Calu3 (cell line): ENCODE results near the gene RPL7L1. TPM values are rescaled to one million over a fixed set of nuclear protein-coding genes. Genes with fewer than 3 reads are reported as not detected.

ENCODE experiments used
- BruUV-seq: library from RNA; stranded (reverse); fragments of 400-500 nt; replicated peaks from 2 replicates; lab custom pipeline; 2021; lab: Mats Ljungman, UMichigan
- CTCF ChIA-PET: fragments of 300-600 bp; sonication (Branson Sonifier 250); formaldehyde crosslinking; loops from one replicate; lab custom pipeline; 2022; ENCODE audit warnings: antibody characterized with exemption; lab: Charles Lee
- DNase-seq: peaks from one replicate; pipeline ENCODE4 v3.0.0; 2022
- H3K27ac Mint-ChIP-seq: one replicate; pipeline ENCODE4 v1.8.0; 2022; ENCODE audit warnings: mixed read lengths; ENCODE audit not compliant: unreplicated experiment
- H3K27me3 Mint-ChIP-seq: one replicate; pipeline ENCODE4 v1.8.0; 2022; ENCODE audit warnings: mixed read lengths; ENCODE audit not compliant: unreplicated experiment
- H3K36me3 Mint-ChIP-seq: one replicate; pipeline ENCODE4 v1.8.0; 2022; ENCODE audit warnings: mild to moderate bottlenecking, moderate library complexity, mixed read lengths; ENCODE audit not compliant: insufficient read depth, unreplicated experiment
- H3K4me1 Mint-ChIP-seq: one replicate; pipeline ENCODE4 v1.8.0; 2022; ENCODE audit warnings: mild to moderate bottlenecking, low read depth, mixed read lengths; ENCODE audit not compliant: unreplicated experiment
- H3K4me3 Mint-ChIP-seq: one replicate; pipeline ENCODE4 v1.8.0; 2022; ENCODE audit warnings: mild to moderate bottlenecking, low read depth, moderate library complexity, mixed read lengths; ENCODE audit not compliant: unreplicated experiment
- H3K9me3 Mint-ChIP-seq: one replicate; pipeline ENCODE4 v1.8.0; 2022; ENCODE audit warnings: low read depth, mixed read lengths; ENCODE audit not compliant: unreplicated experiment
- CTCF ChIP-seq: fragments of 200-600 bp; IDR thresholded peaks from one replicate; pipeline ENCODE4 v1.8.0; 2022; ENCODE audit warnings: antibody characterized with exemption; ENCODE audit not compliant: unreplicated experiment
- intact Hi-C: fragments of 100-400 bp; cut with micrococcal nuclease; formaldehyde crosslinking; loops from one replicate; pipeline ENCODE4 v1.10.0; 2022; ENCODE audit not compliant: unreplicated experiment
- total RNA-seq: library from RNA; stranded (reverse); gene quantifications from 2 replicates; pipeline ENCODE4 v1.2.3, GENCODE V29; 2022

The RPL7L1 gene
- total RNA-seq, 1 experiment from 2014 or later = 144 TPM

- Mint-ChIP-seq H3K9me3 (no peaks in the 10 kb centered on the region), H3K4me1 (peaks cover 2% of the 10 kb centered on the region), H3K36me3 (peaks cover 29% of the 10 kb centered on the region), H3K27me3 (no peaks in the 10 kb centered on the region), H3K27ac (no peak overlapping the region), H3K4me3 (no peak overlapping the region)
- TF ChIP-seq CTCF = no peak
- CTCF ChIA-PET = interaction anchor here (0.6 to 1.2 kb wide), 3 partner anchors 12 to 32 kb away, joined by 3 to 6 read pairs (median 3); no protein-coding TSS in a partner anchor
- intact Hi-C loops = no loop called here
- no TSS peak for BruUV-seq
- DNase-seq = no peak
Observed at GRCh38 chr6:42938428-42938796, 59.0 kb downstream of the RPL7L1 start.

DNA sequence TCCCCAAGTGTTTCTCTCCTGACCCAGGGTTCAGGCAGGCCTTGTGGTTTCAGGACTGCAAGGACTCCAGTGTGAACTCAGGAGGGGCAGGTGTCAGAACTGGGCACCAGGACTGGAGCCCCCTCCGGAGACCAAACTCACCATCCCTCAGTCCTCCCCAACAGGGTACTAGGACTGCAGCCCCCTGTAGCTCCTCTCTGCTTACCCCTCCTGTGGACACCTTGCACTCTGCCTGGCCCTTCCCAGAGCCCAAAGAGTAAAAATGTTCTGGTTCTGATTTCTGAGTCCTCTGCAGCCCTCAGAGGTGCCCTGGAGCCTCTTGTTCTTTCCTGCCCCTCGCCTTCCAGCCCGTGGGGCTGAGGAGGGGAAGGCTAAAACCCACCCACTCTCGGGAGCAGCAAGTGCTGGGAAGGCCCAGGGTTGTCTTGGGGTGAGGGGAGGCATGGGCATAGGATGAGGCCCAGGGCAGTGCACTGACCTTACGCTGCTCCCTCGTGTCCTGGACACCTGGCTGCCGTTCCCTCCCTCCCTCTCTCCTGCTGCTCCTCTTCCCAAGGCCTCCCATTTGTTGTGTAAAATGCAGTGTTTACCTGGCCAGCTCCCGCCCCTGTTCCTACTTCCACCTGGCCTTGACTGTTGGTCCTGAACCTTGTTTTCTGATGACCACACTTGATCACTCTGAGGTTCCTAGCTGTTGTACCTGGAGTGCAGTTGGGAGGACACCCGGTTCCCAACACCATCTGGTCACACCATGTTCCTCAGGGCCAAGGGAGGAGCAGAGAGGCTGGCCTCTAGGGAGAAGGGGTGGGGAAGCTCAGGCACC lies 59.8 kb downstream of the RPL7L1 start:
- intact Hi-C loops = no loop called here
- CTCF ChIA-PET = interaction anchor here (0.6 to 1.2 kb wide), 2 partner anchors 18 to 31 kb away, joined by 3 to 6 read pairs; no protein-coding TSS in a partner anchor
- BruUV-seq = no TSS peak
- H3K4me3 Mint-ChIP-seq = no peak overlapping the region
- no peak overlapping the region for H3K27ac Mint-ChIP-seq
- peaks cover 29% of the 10 kb centered on the region for H3K36me3 Mint-ChIP-seq
- no peak for DNase-seq
- H3K4me1 Mint-ChIP-seq = no peaks in the 10 kb centered on the region
- no peaks in the 10 kb centered on the region for H3K27me3 Mint-ChIP-seq
- no peaks in the 10 kb centered on the region for H3K9me3 Mint-ChIP-seq
- no peak for TF ChIP-seq CTCF

Other genes with a start within 250 kb of the RPL7L1 start
- not detected in 2 replicates for gene PRPH2, start 157.0 kb upstream of the RPL7L1 start, total RNA-seq
- gene TBCC, start 133.5 kb upstream of the RPL7L1 start, total RNA-seq = 36.2 and 42.7 TPM in 2 replicates
- 17.6 and 19.2 TPM in 2 replicates for gene BICRAL, start 97.6 kb upstream of the RPL7L1 start, total RNA-seq
- not detected in 2 replicates for gene PTCRA, start 36.4 kb downstream of the RPL7L1 start, total RNA-seq
- 57.9 and 60.7 TPM in 2 replicates for gene CNPY3, start 49.9 kb downstream of the RPL7L1 start, total RNA-seq
- gene GNMT, start 81.1 kb downstream of the RPL7L1 start, total RNA-seq = 0.45 TPM in 1 of 2 replicates, not detected in the other
- gene PEX6, start 99.6 kb downstream of the RPL7L1 start, total RNA-seq = 27.8 and 28.4 TPM in 2 replicates
- 49.4 and 55.8 TPM in 2 replicates for gene PPP2R5D, start 105.0 kb downstream of the RPL7L1 start, total RNA-seq
- gene MEA1, start 134.3 kb downstream of the RPL7L1 start, total RNA-seq = 110 and 115 TPM in 2 replicates
- 85.9 and 95.7 TPM in 2 replicates for gene KLHDC3, start 134.6 kb downstream of the RPL7L1 start, total RNA-seq
- 94.9 and 101 TPM in 2 replicates for gene RRP36, start 142.0 kb downstream of the RPL7L1 start, total RNA-seq
- 25.5 and 25.9 TPM in 2 replicates for gene CUL7, start 174.2 kb downstream of the RPL7L1 start, total RNA-seq
- gene MRPL2, start 179.8 kb downstream of the RPL7L1 start, total RNA-seq = 125 and 135 TPM in 2 replicates
- gene KLC4, start 180.0 kb downstream of the RPL7L1 start, total RNA-seq = 42.1 and 50.7 TPM in 2 replicates
- gene PTK7, start 196.7 kb downstream of the RPL7L1 start, total RNA-seq = 49.7 and 66.0 TPM in 2 replicates